ENCODE results near the gene LSAMP. TPM values are rescaled to one million over a fixed set of nuclear protein-coding genes. Genes with fewer than 3 reads are reported as not detected.

LSAMP gene
- total RNA-seq, 1 donor from 2014 or later: 24.6 TPM

DNA sequence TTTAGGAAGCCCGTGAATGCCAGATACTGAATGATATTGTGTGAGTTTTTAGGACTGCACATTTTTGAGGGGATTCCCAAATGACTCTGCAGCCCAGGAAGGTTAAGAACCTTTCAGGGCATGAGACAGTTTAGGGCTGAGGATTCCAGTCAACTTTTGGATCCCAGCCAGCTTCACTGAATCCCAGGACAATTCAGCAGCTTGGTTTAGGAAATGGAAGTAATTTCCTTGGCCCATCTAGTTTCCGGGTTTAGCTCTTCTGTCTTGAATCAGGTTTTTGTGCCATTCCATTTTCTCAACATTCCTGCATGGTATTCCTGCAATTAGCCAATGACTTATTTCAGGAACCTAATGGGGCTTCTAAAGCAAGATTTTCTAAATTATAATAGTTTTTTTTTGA lies 253.9 kb downstream of the LSAMP start:
- no peaks in the 10 kb centered on the region for H3K4me1 ChIP-seq
- TF ChIP-seq, protein P1, sequence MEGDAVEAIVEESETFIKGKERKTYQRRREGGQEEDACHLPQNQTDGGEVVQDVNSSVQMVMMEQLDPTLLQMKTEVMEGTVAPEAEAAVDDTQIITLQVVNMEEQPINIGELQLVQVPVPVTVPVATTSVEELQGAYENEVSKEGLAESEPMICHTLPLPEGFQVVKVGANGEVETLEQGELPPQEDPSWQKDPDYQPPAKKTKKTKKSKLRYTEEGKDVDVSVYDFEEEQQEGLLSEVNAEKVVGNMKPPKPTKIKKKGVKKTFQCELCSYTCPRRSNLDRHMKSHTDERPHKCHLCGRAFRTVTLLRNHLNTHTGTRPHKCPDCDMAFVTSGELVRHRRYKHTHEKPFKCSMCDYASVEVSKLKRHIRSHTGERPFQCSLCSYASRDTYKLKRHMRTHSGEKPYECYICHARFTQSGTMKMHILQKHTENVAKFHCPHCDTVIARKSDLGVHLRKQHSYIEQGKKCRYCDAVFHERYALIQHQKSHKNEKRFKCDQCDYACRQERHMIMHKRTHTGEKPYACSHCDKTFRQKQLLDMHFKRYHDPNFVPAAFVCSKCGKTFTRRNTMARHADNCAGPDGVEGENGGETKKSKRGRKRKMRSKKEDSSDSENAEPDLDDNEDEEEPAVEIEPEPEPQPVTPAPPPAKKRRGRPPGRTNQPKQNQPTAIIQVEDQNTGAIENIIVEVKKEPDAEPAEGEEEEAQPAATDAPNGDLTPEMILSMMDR (IDR thresholded peaks at IDR 0.05): no peak
- intact Hi-C loops (cut with DNase I): no loop called here
- H3K36me3 ChIP-seq: no peaks in the 10 kb centered on the region
- H3K27ac ChIP-seq: no peak overlapping the region
- H3K27me3 ChIP-seq: no peaks in the 10 kb centered on the region
- no peak overlapping the region for H3K4me3 ChIP-seq
- no peaks in the 10 kb centered on the region for H3K9me3 ChIP-seq
- DNase-seq (no peak), ATAC-seq (no peak)

DNA sequence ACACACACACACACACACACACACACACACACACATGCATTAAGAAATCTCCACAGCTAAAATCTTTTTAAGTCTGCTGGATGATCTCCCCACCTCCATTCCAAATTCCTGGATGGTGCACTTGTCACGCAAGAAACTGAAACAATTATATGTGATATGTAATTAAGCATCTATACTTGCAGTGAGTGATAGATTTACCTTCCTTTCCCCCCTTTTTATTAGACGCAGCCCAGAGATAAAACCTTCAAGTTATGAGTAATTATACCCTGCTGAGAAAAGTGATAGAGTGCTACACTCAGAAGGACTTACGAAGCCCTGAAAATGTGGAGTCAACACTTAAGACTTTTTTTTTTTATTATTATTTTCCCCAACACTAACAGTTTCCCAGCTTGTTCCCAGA lies 255.2 kb downstream of the LSAMP start:
- TF ChIP-seq, protein P1 (IDR thresholded peaks at IDR 0.05): no peak
- Histone ChIP-seq H3K9me3 (no peaks in the 10 kb centered on the region), H3K4me3 (no peak overlapping the region), H3K27ac (no peak overlapping the region), H3K27me3 (no peaks in the 10 kb centered on the region), H3K36me3 (no peaks in the 10 kb centered on the region), H3K4me1 (no peaks in the 10 kb centered on the region)
- DNase-seq: no peak
- no peak for ATAC-seq
- intact Hi-C loops (cut with DNase I): no loop called here

DNA sequence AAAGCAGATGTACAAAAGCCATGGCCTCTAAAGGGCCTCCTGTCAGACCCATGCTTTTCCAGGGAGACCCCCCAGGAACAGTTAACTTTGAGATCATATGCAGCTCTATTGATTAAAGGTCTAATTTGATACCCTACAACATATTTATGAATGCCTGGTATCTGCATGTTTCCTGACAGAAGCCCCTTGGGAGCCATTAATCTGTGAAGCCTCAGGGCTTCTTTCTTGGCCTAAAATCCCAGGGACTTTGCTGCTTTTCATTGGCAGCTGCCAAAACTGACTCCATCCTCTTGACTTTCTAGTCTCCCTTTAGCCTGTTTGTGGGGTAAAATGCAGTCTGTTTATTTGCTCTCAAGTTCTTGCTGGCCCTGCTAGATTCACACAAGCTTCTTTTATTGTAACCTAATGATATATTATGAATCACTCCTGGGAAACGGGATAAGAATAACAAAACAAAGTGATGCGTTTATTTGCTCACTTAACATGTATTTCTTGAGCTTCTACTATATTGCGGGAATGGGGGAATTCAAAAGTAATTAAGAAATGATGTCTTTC lies 257.0 kb downstream of the LSAMP start:
- Histone ChIP-seq H3K36me3 (no peaks in the 10 kb centered on the region), H3K4me1 (no peaks in the 10 kb centered on the region), H3K9me3 (no peaks in the 10 kb centered on the region), H3K27me3 (no peaks in the 10 kb centered on the region), H3K4me3 (no peak overlapping the region), H3K27ac (no peak overlapping the region)
- intact Hi-C loops (cut with DNase I): no loop called here
- DNase-seq: no peak
- TF ChIP-seq, protein P1 (IDR thresholded peaks at IDR 0.05): no peak
- no peak for ATAC-seq

DNA sequence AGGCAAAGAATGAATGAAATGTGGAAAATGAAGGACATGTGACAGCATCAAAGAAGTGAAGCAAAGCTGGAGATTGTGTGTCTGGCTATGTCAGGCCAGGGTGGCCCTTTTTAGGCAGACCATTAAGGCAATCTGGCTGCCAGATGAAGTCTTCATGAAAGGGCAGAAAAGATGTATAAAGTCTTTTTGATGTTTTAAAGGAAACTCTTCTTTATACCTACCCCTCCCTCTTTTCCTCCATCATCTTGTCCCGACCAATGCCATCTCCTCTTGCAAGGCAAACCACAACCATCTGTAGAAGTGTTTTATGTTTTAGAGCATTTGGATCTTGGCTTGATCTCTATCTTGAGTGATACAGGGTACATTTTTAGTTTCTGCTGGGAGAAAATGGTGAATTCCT lies 259.2 kb downstream of the LSAMP start:
- no peaks in the 10 kb centered on the region for H3K27me3 ChIP-seq

DNA sequence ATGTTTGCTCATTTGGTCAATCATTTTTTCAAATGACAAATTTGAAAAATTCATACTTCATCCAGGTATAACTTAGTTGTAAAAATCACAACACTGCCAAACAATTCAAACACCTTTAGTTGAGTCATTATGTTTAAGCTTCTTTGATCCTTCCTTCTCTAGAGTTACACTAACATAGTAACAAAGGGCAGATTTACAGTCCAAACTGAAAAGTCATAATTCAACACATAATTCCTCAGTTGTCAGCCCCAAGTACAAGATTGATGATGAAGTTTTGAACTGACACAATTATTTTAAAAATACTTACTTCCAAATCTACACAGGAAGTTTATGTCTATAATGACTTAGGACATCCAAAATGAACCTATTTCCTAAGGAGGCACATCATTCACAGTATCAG lies 264.1 kb downstream of the LSAMP start:
- Histone ChIP-seq H3K4me1 (no peaks in the 10 kb centered on the region), H3K36me3 (no peaks in the 10 kb centered on the region), H3K4me3 (no peak overlapping the region), H3K9me3 (no peaks in the 10 kb centered on the region), H3K27me3 (no peaks in the 10 kb centered on the region), H3K27ac (no peak overlapping the region)
- TF ChIP-seq, protein P1 (IDR thresholded peaks at IDR 0.05): no peak
- intact Hi-C loops (cut with DNase I): no loop called here
- ATAC-seq (no peak), DNase-seq (no peak)

More for the DNA sequence above, 259.2 kb downstream of the LSAMP start:
- H3K36me3 ChIP-seq: no peaks in the 10 kb centered on the region
- H3K4me1 ChIP-seq: no peaks in the 10 kb centered on the region
- DNase-seq (no peak), ATAC-seq (no peak)
- H3K27ac ChIP-seq: no peak overlapping the region
- TF ChIP-seq, protein P1 (IDR thresholded peaks at IDR 0.05): no peak
- no peak overlapping the region for H3K4me3 ChIP-seq
- intact Hi-C loops (cut with DNase I): no loop called here
- H3K9me3 ChIP-seq: no peaks in the 10 kb centered on the region

DNA sequence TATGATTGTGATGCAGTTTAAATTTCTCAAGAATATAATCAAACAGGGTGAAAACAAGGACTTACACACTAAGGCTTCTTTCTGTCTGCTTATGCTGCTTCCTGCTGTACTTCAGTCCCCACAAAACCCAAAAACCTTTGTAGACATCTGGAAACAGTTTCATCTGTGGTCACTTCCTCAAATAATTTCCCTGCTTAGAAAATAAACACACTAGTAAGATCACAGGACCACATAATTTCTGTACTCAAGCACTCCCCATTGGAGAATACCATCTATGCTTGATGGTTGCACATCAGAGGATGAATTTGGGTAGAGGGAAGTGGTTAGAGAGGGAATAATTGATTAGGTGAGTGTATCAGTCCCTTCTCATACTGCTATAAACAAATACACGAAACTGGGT lies 266.2 kb downstream of the LSAMP start:
- H3K27ac ChIP-seq: no peak overlapping the region

More for the DNA sequence above, 266.2 kb downstream of the LSAMP start:
- H3K9me3 ChIP-seq: no peaks in the 10 kb centered on the region
- intact Hi-C loops (cut with DNase I): no loop called here
- ATAC-seq (no peak), DNase-seq (no peak)
- H3K27me3 ChIP-seq: no peaks in the 10 kb centered on the region
- H3K4me3 ChIP-seq: no peak overlapping the region
- TF ChIP-seq, protein P1 (IDR thresholded peaks at IDR 0.05): no peak
- no peaks in the 10 kb centered on the region for H3K4me1 ChIP-seq
- H3K36me3 ChIP-seq: no peaks in the 10 kb centered on the region

All from upper lobe of right lung (tissue), 1 donor.